Stimulated activated CD4-positive, alpha-beta T cell treated with anti-CD3 and anti-CD28 coated beads, TNF-alpha, amount 100 ng/mL, for 1 hour (primary cell): ENCODE results near the gene AP3D1.
"Not testable (repeated sequence)": the region's sequence is repeated elsewhere in the genome, so short reads cannot be mapped to it uniquely, and the experiment has no call there.

Source experiments
- DNase-seq, 3 donors: peaks; one replicate each; pipeline ENCODE4 v3.0.0-alpha.2; 2020; ENCODE audit warnings: low read depth in 3 of 3, low spot score in 1 of 3

AP3D1 gene

DNA sequence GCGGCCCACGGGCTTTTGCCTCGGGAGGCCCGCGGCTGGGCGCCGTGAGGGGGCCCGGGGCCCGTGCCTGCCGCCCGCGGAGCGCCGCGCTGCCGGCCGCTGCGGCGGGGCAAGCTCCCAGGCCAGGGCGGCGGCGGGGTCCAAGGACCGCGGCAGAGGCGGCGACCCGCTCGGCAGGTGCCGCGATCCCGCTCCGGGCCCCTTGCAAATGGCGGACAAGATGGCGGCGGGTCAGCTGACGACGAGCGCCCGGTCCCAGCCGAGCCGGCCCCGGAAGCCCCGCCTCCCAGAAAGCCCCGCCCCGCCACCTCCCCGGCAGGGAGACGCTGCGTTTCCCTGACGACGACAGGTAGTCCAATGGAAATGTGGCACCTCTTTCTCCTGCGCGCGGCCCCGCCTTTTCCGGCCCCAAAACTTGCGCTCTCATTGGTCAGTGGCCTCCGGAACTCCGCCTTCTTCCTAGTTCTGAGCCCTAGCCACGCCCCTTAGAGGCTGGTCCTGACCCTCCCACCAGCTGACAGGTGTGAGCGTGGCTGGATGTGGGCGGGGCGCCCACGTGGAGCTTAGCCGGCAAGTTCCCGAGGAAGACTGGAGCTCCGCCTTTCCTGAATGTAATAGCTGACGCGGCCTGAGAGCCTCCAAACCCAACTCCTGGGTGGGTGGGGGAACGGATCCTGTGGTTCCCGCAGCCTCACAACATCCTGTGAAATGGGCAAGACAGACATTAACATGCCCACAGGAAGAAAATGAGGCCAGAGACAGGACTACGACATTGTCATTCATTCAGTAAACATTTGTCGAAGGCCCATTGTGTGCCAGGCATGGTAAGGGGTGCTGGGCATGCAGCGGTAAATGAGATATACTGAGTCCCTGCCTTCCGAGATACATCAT lies at the start of gene AP3D1:
Gene AP3D1 (minus strand): TSS at position 228 of the 891 bp plus-strand sequence. CDS start 232 bp downstream, outside the sequence.
- peak; percentile 100 for DNase-seq

DNA sequence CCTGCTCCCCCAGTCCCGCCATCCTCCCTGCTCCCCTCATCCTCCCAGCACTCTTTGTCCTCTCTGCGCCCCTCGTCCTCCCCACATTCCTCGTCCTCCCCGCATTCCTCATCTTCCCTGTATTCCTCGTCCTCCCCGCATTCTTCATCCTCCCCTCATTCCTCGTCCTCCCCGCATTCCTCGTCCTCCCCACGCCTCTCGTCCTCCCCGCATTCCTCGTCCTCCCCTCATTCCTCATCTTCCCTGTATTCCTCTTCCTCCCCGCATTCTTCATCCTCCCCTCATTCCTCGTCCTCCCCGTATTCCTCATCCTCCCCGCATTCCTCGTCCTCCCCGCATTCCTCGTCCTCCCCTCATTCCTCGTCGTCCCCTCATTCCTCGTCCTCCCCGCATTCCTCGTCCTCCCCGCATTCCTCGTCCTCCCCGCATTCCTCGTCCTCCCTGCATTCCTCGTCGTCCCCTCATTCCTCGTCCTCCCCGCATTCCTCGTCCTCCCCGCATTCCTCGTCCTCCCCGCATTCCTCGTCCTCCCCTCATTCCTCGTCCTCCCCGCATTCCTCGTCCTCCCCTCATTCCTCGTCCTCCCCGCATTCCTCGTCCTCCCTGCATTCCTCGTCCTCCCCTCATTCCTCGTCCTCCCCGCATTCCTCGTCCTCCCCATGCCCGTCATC lies 49.4 kb upstream of the AP3D1 start:
- DNase-seq = not testable (repeated sequence)

DNA sequence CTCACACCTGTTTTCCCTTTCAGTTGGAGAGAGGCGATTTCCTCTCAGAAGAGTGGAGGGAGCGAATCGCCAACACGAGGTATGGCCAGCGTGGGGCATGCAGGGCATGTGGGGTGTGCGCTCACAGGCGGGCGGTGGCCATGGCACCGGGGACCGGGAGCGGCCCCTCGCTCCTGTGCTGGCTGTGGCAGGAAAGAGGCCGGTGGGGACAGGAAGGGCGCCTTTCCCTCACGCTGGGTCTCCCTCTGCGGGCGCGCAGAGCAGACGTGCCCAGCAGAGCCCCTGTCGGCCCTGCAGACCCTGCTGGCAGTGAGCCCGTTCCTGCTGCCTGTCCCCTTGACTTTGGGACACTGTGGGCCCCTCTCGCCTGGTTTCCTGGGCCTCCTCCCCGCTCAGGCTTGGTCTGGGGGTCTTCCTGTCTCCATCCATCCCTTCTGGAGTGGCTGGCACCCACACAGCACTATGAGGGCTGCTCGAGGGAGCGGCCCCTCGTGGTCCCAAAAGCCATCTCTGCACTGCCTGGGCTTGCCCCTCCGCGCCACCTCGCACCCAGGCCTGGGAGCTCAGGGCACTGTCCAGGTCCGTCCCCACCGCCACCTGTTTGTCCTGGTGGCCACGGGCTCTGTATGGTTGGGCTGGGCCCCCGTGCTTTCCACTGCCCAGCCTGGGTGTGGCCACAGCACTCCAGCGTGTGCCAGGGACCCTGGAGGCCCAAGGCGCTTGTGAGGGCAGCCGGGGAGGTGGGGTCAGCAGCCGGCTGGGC lies 48.7 kb upstream of the AP3D1 start:
- DNase-seq = no peak

DNA sequence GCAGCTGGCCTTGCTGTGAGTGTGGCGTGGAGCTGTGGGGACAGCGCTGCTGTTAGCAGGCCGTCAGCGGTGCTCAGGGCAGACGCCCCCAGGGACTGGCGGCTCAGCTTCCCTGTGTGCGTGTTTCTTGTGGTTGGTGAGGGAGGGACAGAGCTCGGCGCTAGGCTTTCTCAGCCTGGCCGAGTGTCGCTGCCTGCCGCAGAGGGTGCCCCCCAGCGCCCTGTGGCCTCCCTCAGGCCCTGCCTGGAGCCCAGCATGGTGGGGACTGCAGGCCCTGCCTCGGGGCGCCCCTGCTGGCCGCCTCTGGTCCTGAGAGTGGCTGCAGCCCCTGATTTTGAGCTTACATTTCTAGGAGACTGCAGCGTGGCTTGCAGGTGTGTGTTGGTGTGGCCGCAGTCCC lies 47.8 kb upstream of the AP3D1 start:
- DNase-seq = no peak

DNA sequence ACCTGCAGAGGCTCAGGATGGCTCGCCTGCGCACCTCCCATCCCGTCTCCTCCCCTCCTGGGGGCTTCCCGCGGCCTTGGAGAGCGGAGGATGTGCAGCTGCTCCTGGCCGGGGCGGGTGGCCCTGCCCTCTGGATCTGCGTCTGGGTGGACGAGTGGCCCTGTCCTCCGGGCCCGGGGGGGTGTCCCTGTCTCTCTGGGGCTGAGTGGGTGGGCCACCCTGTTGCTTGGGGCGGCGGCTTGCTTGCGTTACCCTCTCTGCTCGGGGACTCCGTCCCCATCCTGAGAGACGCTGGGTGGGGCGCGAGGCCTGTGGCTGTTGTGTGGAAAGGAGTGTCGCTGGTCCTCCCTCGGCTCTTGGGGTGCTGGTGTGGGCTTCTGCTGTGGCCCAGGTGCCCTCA lies 47.0 kb upstream of the AP3D1 start:
- DNase-seq = no peak

DNA sequence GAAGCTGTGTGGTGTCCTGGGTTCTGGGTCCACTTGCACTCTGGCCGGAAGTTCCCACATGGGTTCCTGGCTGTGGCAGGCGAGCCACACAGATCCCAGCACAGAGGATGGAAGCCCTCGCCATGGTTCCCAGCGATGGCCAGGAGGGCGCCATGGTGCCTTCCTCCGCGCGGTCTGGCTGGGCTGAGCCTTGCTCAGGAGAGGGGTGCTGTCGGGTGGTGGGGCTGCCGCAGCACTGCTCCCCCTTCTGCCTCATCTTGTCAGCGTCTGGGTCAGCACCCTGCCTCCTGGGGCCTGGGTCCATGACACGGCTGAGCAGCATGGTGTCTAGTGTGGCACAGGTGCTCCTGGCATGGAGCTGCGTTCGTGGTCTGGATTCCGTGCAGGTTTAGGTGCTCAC lies 45.9 kb upstream of the AP3D1 start:
- no peak for DNase-seq

DNA sequence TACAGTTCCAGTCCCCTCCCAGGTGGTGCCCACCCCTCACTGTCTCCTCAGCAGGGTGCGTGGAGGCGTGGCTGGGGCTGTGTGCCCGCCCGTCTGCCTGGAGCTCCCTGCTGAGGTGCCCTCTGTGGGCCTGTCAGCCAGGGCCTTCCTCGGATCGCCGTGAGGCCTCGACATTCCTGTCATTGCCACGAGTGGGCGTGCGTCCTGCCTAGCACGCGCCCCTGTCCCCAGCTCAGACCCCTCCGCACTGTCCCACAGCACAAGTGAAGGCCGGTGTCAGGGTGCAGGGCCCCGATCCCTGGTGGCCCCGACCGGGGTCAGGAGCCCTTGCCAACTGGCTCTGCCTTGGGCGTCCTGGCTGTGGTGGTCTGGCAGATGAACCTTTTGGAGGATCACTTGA lies 44.5 kb upstream of the AP3D1 start:
- no peak for DNase-seq

DNA sequence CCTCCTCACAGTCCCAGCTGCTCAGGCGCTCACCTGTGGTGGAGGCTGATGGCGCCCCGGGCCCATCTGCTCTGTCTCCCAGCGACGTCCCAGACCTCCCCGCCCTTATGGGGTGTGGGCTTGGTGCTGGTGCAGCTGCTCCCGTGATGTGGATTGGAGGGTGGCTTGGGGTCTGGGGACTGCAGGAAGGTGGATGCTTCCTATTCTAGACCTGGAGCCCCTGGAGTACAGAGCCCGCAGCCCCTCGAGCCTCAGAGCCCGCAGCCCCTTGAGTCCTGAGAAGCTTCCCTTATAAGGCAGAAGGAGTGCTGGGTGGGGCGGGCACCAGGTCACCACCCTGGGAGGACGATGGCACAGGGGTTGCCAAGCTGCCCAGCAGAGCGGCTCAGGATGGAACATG lies 44.0 kb upstream of the AP3D1 start:
- DNase-seq = no peak

DNA sequence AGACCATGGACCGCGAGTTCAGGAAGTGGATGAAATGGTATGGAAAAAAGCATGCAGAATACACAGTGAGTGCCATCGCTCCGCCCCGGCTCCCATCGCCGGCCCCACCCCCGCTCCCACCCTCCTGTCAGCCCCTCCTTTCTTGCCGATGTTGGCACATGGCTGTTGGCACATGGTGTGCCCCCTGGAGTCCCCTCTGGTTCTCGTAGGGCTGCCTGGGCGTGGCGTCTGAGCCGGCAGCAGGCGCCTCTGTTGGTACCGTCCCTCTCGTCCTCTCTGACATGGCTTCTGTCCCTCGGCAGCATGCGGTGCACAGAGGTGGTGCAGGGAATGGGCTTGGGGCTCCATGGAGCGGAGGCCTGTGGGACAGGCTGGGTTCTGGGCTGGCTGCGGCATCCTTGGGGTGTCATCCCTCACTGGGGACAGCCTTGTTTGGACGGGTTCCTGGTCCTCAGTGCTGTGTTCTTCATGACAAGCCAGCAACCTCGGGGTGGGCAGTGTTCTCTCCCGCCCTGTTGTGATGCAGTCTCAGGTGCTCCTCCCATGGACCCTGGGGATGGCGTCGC lies 43.2 kb upstream of the AP3D1 start:
- no peak for DNase-seq

DNA sequence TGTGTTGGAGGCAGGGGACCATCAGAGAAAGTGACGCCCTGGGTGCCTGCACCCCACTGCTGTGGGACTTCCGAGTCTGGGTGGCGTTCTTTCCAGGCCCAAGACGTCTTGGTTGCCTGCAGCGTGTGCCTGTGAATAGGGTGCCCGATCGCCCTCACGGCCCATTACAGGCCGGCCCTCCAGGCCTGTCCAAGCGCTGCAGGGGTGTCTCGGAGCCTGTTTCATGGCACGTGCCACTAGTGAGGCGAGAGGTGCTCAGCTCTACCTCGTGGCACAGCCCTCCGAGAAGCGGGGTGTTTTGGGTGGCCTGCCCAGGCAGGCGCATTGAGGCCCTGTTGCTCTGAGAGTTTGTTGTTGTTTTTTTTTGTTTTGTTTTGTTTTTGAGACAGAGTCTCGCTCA lies 42.4 kb upstream of the AP3D1 start:
- DNase-seq = no peak

DNA sequence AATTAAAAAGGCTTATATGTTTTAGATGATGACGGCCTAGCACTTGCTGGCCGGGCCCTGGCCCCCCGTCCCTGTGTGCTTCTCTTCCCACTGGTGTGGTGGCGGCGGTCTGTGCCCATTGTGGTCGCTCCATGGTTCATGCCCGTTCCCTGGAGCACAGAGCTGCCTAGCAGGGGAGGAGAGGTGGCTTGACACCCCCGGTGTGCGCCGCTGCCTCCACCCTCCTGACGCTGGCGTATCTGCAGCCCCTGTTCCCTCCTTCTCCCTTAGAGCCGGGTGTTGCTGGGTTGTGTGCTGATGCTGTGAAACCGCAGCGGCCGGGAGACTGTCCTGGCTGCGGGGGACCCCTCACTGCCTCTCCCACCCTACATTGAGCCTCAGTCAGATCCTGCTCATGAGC lies 41.5 kb upstream of the AP3D1 start:
- no peak for DNase-seq

DNA sequence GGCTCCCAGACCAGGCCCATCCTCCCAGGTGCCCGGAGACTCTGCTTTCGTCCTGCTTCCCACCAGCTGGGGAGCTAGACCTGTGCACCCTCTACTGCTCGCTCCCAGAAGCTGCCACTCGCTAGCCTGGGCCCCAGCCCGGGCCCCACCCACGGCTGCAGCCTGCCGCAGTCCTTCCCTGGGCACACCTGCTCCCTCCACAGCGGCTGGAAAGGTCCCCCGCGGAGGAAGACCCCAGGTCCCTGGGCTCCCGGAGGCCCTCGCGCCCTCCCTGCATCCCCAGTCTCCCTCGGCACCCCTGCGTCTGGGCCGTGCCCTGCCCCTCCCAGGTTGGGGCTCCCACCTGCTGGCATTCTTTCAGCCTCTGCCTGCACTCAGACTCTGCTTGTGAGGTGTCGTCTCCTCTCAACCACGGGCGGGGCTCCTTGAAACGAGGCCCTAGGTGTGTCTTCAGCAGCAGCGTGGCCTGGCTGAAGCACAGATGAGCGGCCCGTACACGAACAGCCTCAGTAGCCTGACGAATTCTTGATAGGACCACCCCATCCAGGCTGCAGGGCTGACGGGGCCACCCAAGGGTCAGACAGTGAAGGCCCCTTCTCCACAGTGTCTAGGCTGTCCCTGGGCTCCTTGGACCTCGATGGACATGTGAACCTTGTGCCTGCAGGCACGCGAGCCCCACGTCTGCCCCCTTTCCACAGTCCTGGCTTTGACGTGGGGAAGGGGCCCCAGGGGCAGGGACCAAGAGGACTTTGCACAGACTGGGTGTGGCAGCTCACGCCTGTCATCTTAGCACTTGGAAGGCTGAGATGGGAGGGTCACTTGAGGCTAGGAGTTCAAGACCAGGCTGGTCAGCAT lies 40.3 kb upstream of the AP3D1 start:
- DNase-seq = no peak

DNA sequence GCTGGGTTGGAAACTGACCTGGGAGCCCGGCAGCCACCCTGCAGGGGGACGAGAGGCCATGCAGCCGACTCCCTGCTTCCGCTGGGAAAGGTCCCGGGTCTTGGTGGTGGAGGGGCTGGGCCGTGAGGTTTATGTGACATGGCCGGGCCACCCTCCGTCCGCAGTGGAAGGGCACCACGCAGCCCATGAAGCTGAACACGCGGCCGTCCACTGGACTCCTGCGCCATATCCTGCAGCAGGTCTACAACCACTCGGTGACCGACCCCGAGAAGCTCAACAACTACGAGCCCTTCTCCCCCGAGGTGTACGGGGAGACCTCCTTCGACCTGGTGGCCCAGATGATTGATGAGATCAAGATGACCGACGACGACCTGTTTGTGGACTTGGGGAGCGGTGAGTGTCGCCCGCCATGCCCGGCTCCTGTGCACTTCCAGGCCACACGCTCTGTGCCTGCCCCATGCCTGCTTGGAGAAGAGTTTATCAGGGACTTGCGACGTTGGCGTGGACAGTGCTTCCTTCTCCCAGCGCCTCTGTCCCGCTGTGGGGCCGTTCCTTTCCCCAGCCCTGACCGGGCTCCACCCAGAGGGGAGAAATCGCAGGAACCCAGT lies 39.6 kb upstream of the AP3D1 start:
- DNase-seq = no peak

DNA sequence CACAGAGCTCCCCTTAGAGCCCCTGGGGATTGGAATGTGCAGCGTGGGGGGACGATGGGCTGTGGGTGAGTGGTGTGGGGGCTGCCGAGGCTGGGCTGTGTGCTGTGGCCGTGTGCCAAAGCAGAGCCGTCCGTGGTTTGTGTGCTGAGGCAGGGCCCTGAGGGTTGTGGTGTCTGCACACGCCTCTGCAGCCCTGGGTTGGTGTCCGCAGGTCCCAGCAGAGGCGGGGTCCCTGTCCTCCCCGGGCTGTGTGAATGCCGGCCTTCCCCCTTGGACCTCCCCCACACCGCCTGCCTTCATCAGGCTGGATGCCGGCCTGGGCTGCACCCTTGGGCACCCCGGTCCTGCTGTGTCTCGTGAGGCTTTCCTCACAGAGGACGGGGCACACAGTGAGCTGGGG lies 38.5 kb upstream of the AP3D1 start:
- no peak for DNase-seq

DNA sequence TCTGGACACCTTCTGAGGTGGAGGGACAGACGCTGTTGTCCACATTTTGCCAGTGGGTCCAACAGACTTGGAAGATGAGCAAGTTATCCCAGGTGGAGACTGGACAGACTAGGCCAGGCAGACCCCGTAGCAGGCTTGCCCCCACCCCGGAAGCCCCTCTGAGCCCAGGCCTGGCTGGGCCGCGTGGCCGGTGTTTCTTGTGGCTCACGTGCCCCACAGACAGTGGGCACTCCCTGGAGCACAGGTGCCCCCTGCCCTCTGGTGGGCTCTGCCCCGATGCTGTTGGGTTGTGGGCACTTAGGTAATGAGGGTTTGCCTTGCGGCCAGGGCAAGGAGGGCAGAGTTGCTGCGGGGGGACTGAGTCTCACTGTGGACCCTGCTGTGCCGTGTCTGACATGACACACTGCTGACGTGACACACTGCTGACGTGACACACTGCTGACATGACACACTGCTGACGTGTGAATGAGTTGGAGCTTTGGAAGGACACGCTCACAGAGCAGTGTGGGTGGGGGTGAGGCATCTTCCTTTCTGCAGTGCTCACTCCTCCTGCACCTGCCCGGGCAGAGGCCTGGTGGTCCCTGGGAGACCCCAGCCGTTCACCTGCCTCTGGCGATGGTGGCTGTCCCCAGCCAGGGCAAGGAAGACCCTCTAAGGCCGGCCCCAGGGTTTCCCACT lies 37.5 kb upstream of the AP3D1 start:
- no peak for DNase-seq

DNA sequence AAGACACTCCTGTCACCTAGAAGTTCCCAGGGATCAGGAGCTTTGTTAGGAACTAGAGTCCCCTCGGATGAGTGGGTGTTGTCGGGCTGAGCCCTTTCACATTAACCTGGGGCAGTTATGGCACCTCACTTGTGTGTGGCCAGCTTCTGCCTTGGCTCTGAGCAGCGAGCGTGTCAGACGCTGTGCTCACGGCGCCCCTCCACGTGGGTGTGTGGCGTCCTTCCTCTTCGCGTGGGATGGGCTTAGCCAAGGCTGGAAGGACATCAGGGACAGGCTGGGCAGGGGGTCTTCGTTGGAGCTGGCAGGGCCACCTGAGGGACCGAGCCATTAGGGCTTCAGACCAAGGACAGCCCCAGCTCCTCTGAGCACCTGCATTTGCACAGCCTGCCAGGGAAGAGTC lies 35.8 kb upstream of the AP3D1 start:
- no peak for DNase-seq

DNA sequence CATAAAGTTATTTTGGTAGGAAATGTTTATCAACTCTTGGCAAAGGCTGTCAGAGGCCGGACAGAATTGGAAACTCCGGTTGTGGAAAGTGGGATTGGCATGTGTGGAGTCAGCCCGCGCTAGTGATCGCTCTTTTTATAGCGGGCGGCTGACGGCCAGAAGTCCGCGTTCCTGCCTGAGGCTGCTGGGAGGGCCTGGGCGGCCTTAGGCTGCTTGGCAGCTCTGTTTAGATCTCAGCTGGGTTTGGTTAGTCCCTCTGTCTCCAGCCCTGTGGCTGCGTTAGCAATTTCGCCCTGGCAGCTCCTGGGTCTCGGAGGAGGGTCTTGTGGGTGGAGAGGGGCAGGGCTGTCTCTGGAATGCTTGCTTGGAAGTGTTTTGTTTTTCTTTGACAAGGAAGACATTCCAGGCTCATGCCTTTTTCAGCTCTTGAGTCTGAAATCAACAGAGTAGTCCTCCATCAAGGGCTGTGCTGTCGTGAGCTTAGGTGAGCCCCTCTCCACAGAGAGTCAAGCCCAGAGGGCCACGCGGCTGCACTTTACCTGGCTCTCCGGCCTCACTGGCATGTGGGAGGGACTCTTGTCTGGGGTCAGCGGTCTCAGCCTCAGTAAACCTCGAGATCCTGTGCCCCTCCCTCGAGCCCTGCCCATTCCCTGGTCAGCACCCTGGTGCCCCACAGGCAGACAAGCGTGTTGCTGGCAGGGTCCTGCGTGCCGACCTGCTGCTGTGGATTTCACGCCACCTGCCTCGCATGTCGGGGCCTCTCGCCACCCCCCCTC lies 34.9 kb upstream of the AP3D1 start:
- DNase-seq = no peak

DNA sequence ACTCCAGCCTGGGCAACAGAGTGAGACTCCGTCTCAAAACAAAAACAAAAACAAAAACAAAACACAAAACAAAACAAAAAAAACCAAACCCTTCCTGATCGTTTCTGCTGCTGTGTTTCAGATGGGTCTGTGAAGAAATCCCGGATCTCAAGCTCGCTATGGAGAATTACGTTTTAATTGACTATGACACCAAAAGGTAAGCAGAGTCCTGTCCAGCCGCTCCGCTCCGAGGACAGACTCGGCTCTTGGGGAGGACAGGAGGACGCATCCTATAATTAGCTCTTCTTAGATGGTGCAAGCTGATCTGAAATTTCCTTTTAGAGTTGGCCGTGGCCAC lies 34.3 kb upstream of the AP3D1 start:
- DNase-seq = no peak

DNA sequence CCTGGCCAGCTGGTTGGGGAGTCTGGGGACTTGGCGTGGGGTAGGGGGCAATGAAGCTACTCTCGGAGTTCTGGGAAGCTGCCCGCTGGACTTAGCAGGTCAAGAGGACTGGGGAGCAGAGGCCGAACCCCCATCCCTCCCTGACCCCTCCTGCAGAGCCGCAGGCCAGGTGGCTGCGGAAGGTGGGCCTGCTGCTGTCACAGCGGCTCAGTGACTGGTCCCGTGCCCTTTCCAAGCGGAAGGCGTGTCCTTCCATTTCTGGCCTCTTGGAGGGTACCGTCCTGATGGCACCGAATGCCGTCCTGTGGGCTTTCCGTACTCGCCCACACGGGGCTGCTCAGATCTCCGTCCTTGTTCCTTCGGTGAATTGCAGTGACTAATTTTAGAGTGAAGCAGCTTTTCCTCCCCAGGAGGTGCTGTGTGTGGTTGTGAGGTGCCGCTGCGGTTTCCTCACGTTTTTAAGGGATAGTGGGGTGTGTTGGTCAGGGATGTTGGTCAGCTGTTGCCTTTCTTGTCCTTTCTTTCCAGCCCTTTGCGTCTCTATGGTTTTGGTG lies 33.1 kb upstream of the AP3D1 start:
- no peak for DNase-seq
